Cortex of kidney (tissue), 1 donor: Measurements from ENCODE around the gene RPTOR.

Source experiments
- DNase-seq: peaks from one replicate; lab custom pipeline; 2025; lab: John Stamatoyannopoulos, UW

The RPTOR gene

DNA sequence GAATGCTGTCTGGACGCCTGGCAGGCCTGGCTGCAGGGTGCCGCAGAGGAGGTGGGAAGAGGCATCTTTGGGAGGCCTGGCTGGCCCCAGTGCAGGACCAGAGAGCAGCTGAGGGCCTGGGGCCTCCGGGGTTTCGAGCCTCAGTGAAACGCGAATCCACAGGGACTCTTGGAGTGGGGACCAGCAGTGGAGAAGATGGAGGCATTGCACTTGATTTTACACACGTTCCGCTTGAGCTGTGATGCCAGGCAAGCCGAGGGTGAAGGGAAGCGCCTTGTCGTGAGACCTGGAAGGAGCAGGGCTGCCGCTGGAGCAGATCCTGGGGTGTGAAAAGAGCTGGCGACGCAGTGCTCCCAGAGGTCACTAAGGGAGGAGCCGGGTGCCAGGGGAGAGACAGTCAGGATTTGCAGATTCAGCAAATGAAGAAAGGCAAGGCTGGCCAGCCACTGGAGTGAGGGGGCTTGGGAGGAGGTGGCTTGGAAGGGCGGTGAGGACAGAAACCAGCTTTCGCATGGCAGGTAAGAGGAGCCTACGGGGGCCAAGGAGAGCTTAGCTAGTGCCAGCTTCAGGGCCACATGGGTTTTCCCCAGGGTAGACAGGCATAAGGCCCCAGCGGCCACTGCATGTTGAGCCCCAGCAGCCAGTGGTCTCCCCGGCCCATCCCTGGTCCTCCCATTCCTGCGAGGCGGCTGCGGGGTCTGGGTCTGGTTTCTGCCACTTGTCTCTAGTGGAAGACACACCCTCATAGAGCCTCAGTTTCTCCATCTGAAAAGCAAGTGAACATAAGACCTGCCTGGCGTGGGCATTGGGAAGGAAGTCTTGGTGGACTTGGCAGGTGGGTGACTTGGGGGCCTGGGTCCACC lies 271.8 kb downstream of the RPTOR start:
- no peak for DNase-seq

GRCh38 chr17:80817321-80817845 lies 272.7 kb downstream of the RPTOR start:
- DNase-seq, result no peak

DNA sequence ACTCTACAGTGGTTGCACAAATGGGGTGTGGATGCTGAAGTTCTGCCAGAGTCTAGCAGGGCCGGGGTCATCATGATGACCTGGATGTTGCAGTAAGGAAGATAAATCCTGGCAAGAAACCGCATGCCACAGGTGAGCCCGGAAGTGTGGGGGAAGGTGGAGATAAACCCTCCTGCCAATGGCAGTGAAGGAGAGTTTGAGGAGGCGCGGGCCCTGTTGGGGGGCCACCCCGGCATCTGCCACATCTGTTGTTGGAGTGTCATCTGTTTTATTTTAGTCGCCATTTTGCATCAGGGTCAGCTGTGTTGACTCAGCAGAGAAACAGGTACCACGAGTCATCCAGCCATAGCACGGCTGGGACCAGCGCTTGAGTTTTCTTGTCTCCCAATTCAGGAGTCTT lies 273.2 kb downstream of the RPTOR start:
- DNase-seq, result no peak

GRCh38 chr17:80818871-80819270 lies 274.2 kb downstream of the RPTOR start:
- DNase-seq, result no peak

GRCh38 chr17:80819422-80820164 lies 275.0 kb downstream of the RPTOR start:
- DNase-seq, result no peak

GRCh38 chr17:80820331-80820730 lies 275.7 kb downstream of the RPTOR start:
- no peak for DNase-seq

DNA sequence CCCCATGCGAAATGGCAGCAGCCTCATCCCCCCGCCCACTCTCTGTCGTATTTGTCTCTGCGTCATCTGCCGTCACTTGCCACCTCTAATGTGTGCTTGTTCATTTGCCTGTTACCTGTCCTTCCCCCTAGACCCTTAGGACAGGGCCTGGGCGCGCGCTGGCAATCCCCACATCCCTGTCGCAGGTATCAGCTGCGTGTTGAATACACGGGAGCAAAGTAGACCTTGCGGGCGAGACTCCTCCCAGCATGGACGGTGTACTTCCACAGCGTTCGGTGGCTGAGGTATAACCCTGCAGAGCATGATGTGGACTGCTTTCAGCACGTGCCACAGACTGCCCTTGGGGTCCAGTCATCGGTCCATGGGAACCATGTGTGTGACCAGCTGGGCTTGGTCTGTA lies 276.9 kb downstream of the RPTOR start:
- no peak for DNase-seq

GRCh38 chr17:80822021-80822699 lies 277.5 kb downstream of the RPTOR start:
- no peak for DNase-seq

DNA sequence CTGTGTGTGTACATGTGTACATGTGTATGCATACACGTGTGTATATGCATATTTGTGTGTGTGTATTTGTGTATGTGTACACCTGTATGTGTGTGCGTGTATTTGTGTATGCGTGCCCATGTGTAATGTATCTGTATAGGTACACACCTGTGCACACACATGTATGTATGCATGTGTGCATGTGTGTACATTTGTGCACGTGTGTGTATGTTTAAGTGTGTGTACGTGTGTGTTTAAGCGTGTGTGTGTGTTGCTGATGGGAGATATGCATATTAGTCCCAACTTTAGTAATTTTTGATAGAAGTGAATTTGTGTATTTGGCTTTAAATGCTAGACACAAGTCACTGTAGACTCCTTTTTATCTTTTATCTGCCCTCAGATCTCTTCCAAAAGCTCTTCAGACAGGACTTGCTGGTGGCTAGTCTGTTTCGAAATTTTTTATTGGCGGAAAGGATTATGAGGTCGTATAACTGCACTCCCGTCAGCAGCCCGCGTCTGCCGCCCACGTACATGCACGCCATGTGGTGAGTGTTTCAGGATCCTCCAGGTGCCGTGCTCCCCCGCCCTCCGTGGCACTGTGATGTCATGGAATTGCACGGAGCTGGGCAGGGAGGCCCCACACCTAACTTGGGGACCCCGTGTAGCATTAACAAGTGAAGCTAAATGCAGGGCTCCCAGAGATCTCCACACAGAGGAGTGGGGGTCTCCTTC lies 278.2 kb downstream of the RPTOR start:
- no peak for DNase-seq

DNA sequence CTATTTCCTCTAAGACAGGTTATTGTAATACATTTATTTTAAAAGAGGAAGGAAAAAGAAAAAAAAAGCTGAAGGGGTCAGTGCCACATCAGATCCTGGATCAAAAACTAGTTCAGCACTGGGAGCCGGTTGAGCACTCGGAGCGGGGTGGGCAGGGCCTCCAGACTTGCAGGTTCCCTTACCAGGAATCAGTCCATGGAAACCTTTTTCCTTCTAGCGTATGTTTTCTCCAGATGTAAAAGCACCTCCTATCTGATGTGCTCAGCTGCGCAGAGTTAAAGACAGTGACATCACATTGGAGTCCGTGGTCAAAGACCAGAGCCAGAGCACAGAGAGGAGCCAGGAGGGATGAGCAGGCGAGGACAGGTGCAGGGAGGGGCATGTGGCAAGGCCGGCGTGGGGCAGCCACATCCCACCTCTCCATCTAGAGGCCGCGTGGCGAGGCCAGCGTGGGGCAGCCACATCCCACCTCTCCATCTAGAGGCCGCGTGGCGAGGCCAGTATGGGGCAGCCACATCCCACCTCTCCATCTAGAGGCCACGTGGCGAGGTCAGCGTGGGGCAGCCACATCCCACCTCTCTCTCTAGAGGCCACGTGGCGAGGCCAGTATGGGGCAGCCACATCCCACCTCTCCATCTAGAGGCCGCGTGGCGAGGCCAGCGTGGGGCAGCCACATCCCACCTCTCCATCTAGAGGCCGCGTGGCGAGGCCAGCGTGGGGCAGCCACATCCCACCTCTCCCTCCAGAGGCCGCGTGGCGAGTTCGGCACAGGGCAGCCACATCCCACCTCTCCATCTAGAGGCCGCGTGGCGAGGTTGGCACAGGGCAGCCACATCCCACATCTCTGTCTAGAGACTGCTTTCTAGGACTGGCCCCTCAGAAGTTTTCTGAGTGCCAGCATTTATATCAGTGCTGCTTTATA lies 280.2 kb downstream of the RPTOR start:
- no peak for DNase-seq

- DNase-seq, result no peak
Observed at GRCh38 chr17:80825471-80826345, 281.1 kb downstream of the RPTOR start.

DNA sequence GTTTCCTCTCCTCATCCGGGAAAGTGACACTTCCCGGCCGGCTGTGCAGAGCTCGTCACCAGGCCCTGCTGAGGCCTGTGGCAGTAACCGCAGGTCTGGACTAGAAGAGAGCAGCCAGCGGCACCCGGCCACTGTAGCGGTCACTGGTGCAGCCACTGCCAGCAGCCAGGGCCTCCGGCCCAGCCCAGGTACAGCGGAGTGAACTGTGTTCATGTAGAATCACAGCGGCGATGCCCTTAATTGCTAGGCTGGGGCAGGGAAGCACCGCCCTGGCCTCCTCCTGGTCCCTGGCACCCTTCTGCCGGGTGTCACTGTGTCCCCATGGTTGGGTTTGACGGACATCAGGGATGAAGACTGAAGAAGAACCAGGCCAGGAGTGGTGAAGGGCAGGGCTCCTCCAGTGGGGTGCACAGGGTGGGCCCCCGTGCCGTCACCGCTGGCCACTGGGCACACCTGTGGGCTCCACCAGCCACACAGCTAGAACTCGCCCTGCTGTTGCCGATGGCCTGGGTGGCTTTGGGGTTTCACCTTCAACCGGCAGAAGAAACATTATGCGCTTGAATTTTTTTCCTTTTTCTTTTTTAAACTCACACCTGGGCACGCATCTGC lies 281.8 kb downstream of the RPTOR start:
- no peak for DNase-seq

DNA sequence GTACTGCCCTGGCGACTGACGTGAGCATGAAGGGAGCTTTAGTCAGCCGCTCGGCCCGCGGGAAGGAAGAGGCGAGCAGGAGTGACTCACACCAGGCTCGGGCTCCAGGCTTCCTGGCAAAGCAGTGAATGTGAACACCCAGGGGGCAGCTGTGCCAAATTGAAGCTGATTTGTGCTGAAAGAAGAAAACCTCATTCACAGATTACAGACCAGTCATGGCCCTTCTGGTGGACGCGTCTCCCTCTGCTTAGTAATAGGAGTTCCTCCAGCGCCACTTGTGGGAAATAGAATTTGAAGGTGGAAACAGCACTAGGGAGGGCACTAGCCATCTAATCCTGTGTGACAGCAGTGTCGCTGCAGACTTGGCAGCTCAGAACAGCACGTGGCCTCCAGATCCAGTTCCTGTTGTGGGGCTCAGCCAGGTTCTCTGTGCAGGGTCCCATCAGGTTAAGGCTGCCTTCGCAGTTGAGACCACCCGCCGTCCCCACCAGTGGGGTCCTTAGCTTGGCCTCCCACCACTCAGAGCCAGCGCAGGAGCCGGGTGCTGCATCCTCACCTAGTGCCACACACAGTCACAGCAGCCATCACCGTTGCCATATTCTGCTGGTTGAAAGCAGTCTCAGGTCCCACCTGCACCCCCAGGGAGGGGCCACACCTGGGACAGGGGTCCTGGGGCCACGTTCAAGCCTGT lies 282.5 kb downstream of the RPTOR start:
- DNase-seq, result no peak

DNA sequence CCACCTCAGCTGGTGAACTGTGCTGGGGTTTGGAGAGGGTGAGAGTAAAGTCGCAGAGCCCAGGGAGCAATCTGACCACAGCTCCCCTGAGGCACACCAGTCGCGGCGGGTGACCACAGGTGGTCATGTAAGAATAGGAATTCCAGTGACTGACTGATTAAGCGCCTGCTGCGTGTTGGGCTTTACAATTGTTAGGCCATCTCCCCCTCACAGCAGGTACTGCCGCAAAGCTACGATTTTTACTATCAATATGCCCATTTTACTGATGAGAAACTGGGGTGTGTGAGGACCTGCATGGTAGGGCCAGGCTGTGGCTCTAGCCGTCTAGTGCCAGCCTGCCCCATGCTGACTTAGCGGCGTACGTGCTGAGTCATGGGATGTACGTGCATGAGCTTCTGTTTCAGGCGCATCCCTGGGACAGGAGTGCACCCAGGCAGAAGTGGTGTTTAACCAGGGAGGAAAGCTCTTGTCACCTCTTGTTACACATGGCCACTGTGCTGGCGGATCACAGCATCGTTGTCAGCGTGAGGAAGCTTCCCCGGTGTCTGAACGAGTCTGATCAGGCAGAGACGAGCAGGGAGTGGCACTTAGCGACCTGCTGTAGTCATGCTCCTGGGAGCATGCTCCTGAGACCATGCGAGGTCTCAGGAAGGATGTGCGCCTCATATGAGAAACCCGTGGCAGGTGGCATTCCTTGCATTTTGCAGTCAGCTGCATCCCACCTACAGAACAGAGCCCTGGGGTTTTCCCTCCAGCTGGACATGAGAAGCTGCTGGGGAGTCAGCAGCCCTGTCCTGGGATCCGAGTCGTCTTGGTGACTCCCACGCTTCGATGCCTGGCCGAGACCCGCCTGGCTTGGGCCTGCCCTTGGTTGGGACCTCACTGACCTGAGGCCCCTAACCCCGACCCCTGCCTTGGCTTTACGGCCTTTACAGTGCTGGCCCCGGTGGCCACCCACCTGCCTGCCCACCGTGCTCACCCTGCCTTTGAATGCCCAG lies 283.3 kb downstream of the RPTOR start:
- DNase-seq, result no peak

- no peak for DNase-seq
Observed at GRCh38 chr17:80829166-80829813, 284.7 kb downstream of the RPTOR start.

DNA sequence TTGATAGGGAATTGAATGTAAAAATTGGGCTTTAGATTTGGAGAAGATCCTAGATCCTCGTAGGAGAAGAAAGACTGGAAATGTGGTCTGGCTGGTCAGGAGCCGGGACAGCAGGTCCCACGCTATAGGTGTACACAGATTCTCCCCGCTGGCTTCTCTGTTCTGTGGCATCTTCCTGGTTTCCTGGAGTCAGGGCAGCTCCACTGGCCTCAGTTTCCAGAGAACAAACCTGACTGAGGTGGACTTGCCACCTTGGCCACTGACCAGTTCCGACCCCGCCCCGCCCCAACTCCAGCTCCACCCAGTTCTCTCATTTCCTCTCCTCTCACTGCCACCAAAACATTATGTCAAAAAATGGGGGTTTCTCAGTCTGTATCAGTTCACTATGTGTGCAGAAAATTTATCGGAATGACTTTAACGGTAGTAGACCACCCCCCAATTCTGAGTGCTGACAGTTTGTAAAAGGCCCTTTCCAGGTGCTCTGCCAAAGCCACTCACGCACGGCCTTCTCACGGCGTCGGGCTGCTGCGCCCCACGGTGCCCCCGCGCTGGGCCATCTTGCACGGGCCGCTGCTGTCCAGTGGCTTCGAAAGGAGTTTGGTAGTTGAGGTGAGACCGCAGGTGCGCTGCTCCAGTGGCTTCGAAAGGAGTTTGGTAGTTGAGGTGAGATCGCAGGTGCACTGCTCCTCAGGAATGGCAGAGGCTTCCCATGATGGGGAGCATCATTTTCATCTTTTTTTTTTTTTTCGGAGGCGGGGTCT lies 285.6 kb downstream of the RPTOR start:
- DNase-seq, result no peak
